Measurements from ENCODE around the gene RGMB.

RGMB gene

DNA sequence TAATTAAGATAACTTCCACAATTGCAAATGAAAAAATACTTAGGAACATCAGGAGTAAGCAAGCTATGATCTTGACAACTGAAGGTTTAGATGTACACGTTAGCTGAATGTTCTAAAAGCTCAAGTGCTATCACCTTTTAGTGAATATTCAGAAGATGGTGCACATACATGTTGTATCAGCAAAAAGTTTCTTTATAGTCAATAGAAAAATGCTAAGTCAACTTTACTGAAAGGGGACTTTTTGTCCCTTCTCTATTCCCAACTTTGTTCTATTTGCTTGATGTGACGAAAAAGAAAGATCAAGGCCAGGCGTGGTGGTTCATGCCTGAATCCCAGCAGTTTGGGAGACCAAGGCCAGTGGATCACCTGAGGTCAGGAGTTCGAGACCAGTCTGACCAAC is 7.6 kb upstream of the RGMB start:
- TF ChIP-seq, protein P1, sequence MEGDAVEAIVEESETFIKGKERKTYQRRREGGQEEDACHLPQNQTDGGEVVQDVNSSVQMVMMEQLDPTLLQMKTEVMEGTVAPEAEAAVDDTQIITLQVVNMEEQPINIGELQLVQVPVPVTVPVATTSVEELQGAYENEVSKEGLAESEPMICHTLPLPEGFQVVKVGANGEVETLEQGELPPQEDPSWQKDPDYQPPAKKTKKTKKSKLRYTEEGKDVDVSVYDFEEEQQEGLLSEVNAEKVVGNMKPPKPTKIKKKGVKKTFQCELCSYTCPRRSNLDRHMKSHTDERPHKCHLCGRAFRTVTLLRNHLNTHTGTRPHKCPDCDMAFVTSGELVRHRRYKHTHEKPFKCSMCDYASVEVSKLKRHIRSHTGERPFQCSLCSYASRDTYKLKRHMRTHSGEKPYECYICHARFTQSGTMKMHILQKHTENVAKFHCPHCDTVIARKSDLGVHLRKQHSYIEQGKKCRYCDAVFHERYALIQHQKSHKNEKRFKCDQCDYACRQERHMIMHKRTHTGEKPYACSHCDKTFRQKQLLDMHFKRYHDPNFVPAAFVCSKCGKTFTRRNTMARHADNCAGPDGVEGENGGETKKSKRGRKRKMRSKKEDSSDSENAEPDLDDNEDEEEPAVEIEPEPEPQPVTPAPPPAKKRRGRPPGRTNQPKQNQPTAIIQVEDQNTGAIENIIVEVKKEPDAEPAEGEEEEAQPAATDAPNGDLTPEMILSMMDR (IDR thresholded peaks at IDR 0.05): no peak

DNA sequence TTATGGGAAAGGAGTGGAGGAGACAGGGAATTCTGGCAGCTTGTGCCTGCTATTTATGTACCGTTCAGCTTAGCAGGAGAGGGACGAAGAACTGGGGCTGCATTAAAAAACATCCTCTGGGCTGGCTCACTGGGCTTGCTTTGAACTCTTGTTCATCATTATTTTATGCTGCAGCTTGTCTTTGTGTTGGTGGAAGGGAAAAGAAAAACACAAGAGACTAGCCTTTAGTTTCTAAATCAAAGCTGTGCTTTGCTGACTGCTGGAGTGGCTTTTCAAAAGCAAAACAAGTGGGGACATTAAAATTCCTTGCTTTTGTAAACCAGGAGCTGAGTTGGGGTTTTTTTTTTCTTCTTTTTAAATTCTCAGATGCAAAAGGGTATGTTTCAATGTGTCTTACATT is 5.9 kb upstream of the RGMB start:
- TF ChIP-seq, protein P1 (IDR thresholded peaks at IDR 0.05): no peak

DNA sequence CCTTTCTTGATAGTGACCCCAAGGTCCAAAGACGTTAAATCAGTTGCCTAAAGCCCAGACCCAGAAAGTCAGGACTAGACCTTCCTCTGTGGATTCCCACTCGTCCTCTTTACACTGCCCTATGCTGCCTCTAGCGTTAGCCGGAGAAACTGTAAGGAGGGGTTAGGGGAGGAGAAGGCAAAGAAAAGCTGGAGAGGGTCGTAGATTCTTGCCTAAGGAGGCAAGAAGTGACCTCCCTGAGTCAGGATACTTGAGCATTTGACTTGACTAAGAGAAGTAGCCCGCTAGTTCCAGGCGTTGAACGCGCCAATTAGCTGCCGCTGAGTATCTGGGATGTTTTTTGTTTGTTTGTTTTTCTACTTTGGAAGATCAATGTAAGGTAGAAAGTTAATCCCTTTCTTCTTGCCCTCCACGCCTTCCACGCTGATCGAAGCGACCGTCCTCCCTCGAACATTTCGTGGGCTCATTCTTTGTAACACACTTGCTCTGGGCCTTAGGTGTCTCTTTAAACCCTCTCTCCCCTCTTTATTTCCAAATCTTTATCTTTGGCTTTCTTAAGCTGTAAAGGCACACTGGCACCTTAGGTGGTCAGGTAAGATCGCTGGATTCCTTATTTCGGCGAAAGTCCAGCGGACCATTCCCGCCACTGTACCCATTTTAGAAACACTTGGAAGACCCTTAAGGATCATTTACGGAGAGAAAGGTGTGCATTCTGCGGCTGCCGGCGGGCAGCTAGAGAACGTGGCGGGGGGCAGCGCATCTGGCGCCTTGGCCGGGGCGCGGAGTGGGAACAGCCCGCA is 5.1 kb upstream of the RGMB start:
- TF ChIP-seq, protein P1 (IDR thresholded peaks at IDR 0.05): peak; percentile 89

DNA sequence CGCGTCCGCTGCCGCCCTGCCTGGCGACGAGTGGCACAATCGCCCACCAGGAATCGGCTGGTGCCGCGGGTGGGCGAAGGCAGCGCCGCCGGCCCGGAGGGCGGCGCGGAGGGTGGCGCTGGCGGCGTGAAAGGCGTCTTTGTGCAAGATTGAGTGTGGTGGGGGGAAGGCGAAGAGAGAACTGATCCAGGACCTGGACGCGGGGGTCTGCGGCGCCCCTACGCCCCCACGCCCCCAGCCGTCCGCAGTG is 4.6 kb upstream of the RGMB start:
- TF ChIP-seq, protein P1 (IDR thresholded peaks at IDR 0.05): no peak

DNA sequence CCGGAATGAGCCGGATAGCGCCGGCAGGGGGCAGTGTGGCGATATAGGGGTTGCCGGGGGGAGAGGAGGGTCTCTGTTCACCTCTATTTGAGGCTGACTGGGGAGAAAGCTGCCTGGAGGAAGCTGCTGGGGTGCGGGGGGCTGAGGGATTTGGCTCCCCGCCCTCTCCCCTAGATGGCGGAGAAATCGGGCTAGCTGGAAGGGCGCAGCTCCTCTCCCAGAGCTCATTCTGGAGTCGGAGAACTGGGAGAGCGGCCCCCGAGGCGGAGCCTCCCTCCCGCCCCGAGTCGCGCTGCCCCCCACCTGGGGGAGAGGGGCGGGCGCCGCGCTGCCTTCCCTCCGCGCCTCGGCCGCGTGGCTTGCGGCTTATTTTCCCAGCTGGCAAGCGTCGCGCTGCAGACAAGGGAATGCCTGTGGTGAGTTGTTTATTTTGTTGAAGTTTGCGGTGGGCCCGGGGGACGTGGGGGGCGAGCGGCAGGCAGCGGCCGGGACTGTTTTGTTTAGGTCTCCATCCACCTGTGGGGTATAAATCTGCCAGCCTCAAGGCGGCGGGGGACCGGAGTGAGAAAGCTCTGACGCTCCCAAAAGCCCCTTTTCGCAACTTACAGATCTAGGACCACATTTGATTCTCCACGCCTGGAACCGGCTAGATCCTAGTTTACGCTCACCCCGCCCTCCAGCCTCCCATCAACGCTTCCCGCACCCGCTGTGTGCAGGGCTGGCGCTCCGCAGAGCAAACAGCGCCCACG is 4.1 kb upstream of the RGMB start:
- TF ChIP-seq, protein P1 (IDR thresholded peaks at IDR 0.05): peak; percentile 83

DNA sequence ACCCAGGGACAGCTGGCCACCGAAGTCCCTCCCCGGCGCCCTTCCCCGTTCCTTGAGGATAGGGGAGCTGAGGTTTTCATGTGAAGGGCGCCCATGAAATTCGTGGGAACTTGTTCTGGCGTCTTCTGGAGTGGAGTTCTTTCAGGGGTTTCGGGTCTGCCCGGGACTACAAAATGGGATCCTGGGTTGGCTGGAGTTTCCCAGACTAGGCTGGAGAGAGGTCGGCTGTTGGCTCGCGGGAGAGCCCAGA is 3.6 kb upstream of the RGMB start:
- TF ChIP-seq, protein P1 (IDR thresholded peaks at IDR 0.05): no peak

DNA sequence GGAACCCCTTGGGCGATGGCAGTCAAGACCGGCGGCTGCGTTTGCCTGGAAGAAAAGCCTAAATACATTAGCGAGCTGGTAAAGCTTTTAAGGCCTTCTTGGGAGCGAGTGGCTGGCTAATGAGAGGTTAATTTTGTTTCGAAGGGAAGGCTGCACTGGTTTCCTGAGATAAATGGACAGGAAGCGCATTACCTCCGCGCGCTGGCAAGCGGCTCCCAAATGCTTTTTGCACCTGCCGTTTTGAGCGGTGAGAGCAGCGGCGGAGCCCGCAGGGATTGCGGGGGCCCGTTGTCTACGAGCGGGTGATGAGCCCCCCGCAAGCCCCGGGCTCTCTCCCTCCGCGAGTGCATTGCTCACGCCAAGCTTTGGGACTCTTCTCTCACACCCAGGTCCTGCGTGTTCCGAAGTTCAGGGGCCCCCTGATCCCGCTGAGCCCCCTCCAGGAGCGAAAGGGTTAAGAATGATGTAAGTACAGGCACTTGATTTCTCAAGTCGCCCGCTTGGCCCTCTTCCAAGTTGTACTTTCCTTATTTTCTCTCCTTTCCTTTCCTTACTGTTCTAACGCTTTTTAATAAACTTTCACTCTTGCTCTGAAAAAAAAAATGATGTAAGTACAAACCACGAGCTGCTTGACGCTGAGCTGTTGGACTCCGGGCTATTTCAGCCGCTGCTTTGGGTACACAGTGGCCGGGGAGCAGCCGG is 3.1 kb upstream of the RGMB start:
- TF ChIP-seq, protein P1 (IDR thresholded peaks at IDR 0.05): no peak
